Endothelial cell of umbilical vein (primary cell): Measurements from ENCODE around the gene HCRTR2. TPM values are rescaled to one million over a fixed set of nuclear protein-coding genes. Genes with fewer than 3 reads are reported as not detected.

Experiments used
- BruUV-seq: library from RNA; stranded (reverse); fragments of 400-500 nt; replicated peaks from 2 replicates; lab custom pipeline; 2021; lab: Mats Ljungman, UMichigan
- CTCF ChIA-PET: fragments of 300-600, 350-600 bp; sonication (Branson Sonifier 250); formaldehyde crosslinking; loops from one replicate; lab custom pipeline; 2021; ENCODE audit warnings: antibody characterized with exemption, inconsistent platforms; lab: Charles Lee
- POLR2A ChIA-PET: fragments of 300-600, 350-600 bp; sonication (Branson Sonifier 250); formaldehyde crosslinking; loops from one replicate; lab custom pipeline; 2021; ENCODE audit warnings: antibody characterized with exemption, inconsistent platforms; lab: Charles Lee
- DNase-seq: peaks from one replicate; pipeline ENCODE4 v3.0.0-alpha.2; 2011; ENCODE audit warnings: low read depth, low spot score
- FAIRE-seq: peaks from 2 replicates; lab custom pipeline; 2011; peaks lifted over from hg19 to GRCh38; lab: Jason Lieb, UNC
- H2AFZ ChIP-seq: 2 replicates; pipeline ENCODE4 v1.6.0; 2012; ENCODE audit warnings: low read depth, low read length, control low read depth, inconsistent platforms
- H3K27ac ChIP-seq: 2 replicates; pipeline ENCODE4 v1.5.1; 2011; ENCODE audit warnings: low read depth, mild to moderate bottlenecking, control low read depth, low read length, moderate library complexity; ENCODE audit not compliant: insufficient read depth
- H3K27me3 ChIP-seq, 2 experiments: 2 replicates each; pipeline versions ENCODE4 v1.6.0 to v1.6.1; 2011; ENCODE audit warnings: low read length in 2 of 2, mixed read lengths in 1 of 2; ENCODE audit not compliant: control insufficient read depth in 2 of 2, insufficient read depth in 2 of 2
- H3K36me3 ChIP-seq, 2 experiments: 2 replicates in 1 of 2; 3 replicates in 1 of 2; pipeline ENCODE4 v1.5.1; 2011; ENCODE audit warnings: low read length in 2 of 2, mild to moderate bottlenecking in 1 of 2, moderate library complexity in 1 of 2; ENCODE audit not compliant: control insufficient read depth in 2 of 2, insufficient read depth in 2 of 2; ENCODE audit errors: extremely low read depth in 1 of 2
- H3K4me1 ChIP-seq: 3 replicates; pipeline ENCODE4 v1.5.1; 2011; ENCODE audit warnings: mild to moderate bottlenecking, low read length; ENCODE audit not compliant: control insufficient read depth, insufficient read depth; ENCODE audit errors: extremely low read depth
- H3K4me2 ChIP-seq: 2 replicates; pipeline ENCODE4 v1.6.1; 2011; ENCODE audit warnings: low read length, control low read depth, mixed read lengths; ENCODE audit not compliant: insufficient read depth
- H3K4me3 ChIP-seq, 3 experiments: fragments of 200-600 bp in 1 of 3; sonication (generic), shearing (Covaris generic) in 1 of 3; replicated peaks in 1 of 3; 2 replicates each; pipeline ENCODE4 v1.5.1; 2011 to 2016; ENCODE audit warnings: control low read depth in 3 of 3, low read length in 3 of 3, mild to moderate bottlenecking in 2 of 3, inconsistent platforms in 1 of 3, low read depth in 1 of 3, moderate library complexity in 1 of 3; ENCODE audit not compliant: insufficient read depth in 1 of 3
- H3K79me2 ChIP-seq: 2 replicates; pipeline ENCODE4 v1.6.0; 2012; ENCODE audit warnings: low read length, inconsistent platforms; ENCODE audit not compliant: control insufficient read depth, insufficient read depth
- H3K9ac ChIP-seq: replicated peaks from 2 replicates; pipeline ENCODE3; 2011; ENCODE audit warnings: low read length, control low read depth; ENCODE audit not compliant: insufficient read depth; ENCODE audit errors: extremely low read depth
- H3K9me1 ChIP-seq: replicated peaks from 3 replicates; pipeline ENCODE4 v1.6.0; 2011; ENCODE audit warnings: mild to moderate bottlenecking, low read length; ENCODE audit not compliant: control insufficient read depth, insufficient read depth; ENCODE audit errors: extremely low read depth
- H3K9me3 ChIP-seq: replicated peaks from 2 replicates; pipeline ENCODE4 v1.5.1; 2012; ENCODE audit warnings: low read length, inconsistent platforms; ENCODE audit not compliant: control insufficient read depth, insufficient read depth
- H4K20me1 ChIP-seq: replicated peaks from 2 replicates; pipeline ENCODE3; 2011; ENCODE audit warnings: mild to moderate bottlenecking, low read length; ENCODE audit not compliant: control insufficient read depth, insufficient read depth; ENCODE audit errors: extremely low read depth
- CTCF ChIP-seq, 2 donors: IDR thresholded peaks; 1 replicate in 1 of 2; 2 replicates in 1 of 2; pipeline ENCODE4 v1.5.1; 2011; ENCODE audit warnings: low read length in 2 of 2, mild to moderate bottlenecking in 2 of 2, moderate library complexity in 2 of 2, control low read depth in 1 of 2, inconsistent platforms in 1 of 2, low read depth in 1 of 2; ENCODE audit not compliant: insufficient read depth in 1 of 2; ENCODE audit errors: extremely low read depth in 1 of 2
- EZH2 ChIP-seq: IDR thresholded peaks from 2 replicates; pipeline ENCODE4 v1.6.1; 2012; ENCODE audit warnings: borderline replicate concordance, low read depth, mild to moderate bottlenecking, moderate library complexity, low read length, inconsistent platforms; ENCODE audit not compliant: severe bottlenecking
- FOS ChIP-seq: IDR thresholded peaks from 2 replicates; pipeline ENCODE4 v1.6.1; 2011; ENCODE audit warnings: mild to moderate bottlenecking, low read length, moderate library complexity, borderline replicate concordance; ENCODE audit not compliant: insufficient read depth
- GATA2 ChIP-seq: IDR thresholded peaks from 2 replicates; pipeline ENCODE4 v1.7.0; 2011; ENCODE audit warnings: low read depth, mild to moderate bottlenecking, moderate library complexity, mixed read lengths, low read length; ENCODE audit not compliant: insufficient read length, insufficient read depth
- JUN ChIP-seq: IDR thresholded peaks from 2 replicates; pipeline ENCODE4 v1.6.1; 2011; ENCODE audit warnings: borderline replicate concordance, low read depth; ENCODE audit not compliant: insufficient read length, insufficient read depth
- MAX ChIP-seq: IDR thresholded peaks from 2 replicates; pipeline ENCODE4 v1.6.1; 2011; ENCODE audit not compliant: insufficient read depth, insufficient read length
- MYC ChIP-seq: IDR thresholded peaks from one replicate; pipeline ENCODE4 v1.6.1; 2011; ENCODE audit warnings: mild to moderate bottlenecking, low read depth, low read length
- POLR2A ChIP-seq: IDR thresholded peaks from 2 replicates; pipeline ENCODE4 v1.6.1; 2012; ENCODE audit warnings: low read depth, mild to moderate bottlenecking, control low read depth, low read length
- POLR2AphosphoS5 ChIP-seq: IDR thresholded peaks from 2 replicates; pipeline ENCODE4 v1.6.1; 2012; ENCODE audit warnings: low read depth, mild to moderate bottlenecking, control low read depth, low read length, moderate library complexity; ENCODE audit not compliant: insufficient read depth
- dilution Hi-C: fragments of 300-500 bp; cut with MboI; formaldehyde crosslinking; loops from one replicate; pipeline ENCODE4 v1.15.0; 2019; ENCODE audit warnings: low sequenced_read_pairs; ENCODE audit not compliant: extremely low pct_ligation_motif_present
- intact Hi-C: fragments of 100-400 bp; cut with micrococcal nuclease; formaldehyde crosslinking; loops from one replicate; pipeline ENCODE4 v1.10.0; 2022
- polyA plus RNA-seq, 4 experiments: library from polyadenylated mRNA; depleted of rRNA in 3 of 4; stranded (reverse) in 3 of 4; unstranded in 1 of 4; fragments of >200 nt; gene quantifications; 2 replicates each; pipeline versions ENCODE4 v1.2.1 to v1.2.3, GENCODE V29; 2011 to 2012; ENCODE audit warnings: missing spikeins in 1 of 4
- total RNA-seq: library from RNA; stranded (reverse); gene quantifications from 2 replicates; pipeline ENCODE4 v1.2.3, GENCODE V29; 2021

Gene HCRTR2
- total and polyA plus RNA-seq, 2 donors (not counting 3 experiments of a cell fraction or from before 2014, with no cell fraction given), result not detected

- Histone ChIP-seq H3K4me3 (no peak overlapping the region), H3K4me2 (no peak overlapping the region), H3K9ac (no peak overlapping the region), H3K27me3 (peaks cover 2% of the 10 kb centered on the region in 2 experiments), H3K27ac (no peak overlapping the region), H2AFZ (no peak overlapping the region), H3K79me2 (no peaks in the 10 kb centered on the region), H3K36me3 (no peaks in the 10 kb centered on the region), H3K4me1 (no peaks in the 10 kb centered on the region), H4K20me1 (no peaks in the 10 kb centered on the region), H3K9me3 (no peaks in the 10 kb centered on the region), H3K9me1 (no peaks in the 10 kb centered on the region)
- no peak for DNase-seq
- CTCF ChIA-PET, result no interaction called here
- intact Hi-C loops, result no loop called here
- dilution Hi-C loops, result no loop called here
- no TSS peak for BruUV-seq
- FAIRE-seq, result no peak
- TF ChIP-seq MAX (no peak), EZH2 (no peak), MYC (no peak), JUN (no peak), GATA2 (no peak), POLR2AphosphoS5 (no peak), FOS (no peak), POLR2A (no peak), CTCF (IDR thresholded peaks at IDR 0.05; ENCODE audit: extremely low read depth in 1 of 2, insufficient read depth in 1 of 2, low read depth in 1 of 2, low read length in 2 of 2) (no peak)
- POLR2A ChIA-PET, result no interaction called here
These were observed 2.6 kb downstream of the HCRTR2 start for GRCh38 chr6:55176958-55177357.
